HG03280 (cell line): Measurements from ENCODE around the gene RNF213.
"Not testable (repeated sequence)": the region's sequence is repeated elsewhere in the genome, so short reads cannot be mapped to it uniquely, and the experiment has no call there.

ENCODE experiments used
- ATAC-seq: cut with Tn5 transposase; IDR thresholded peaks from one replicate; pipeline ENCODE4 v1.9.1; 2021; ENCODE audit warnings: mild to moderate bottlenecking, moderate library complexity; ENCODE audit not compliant: unreplicated experiment

Gene RNF213

DNA sequence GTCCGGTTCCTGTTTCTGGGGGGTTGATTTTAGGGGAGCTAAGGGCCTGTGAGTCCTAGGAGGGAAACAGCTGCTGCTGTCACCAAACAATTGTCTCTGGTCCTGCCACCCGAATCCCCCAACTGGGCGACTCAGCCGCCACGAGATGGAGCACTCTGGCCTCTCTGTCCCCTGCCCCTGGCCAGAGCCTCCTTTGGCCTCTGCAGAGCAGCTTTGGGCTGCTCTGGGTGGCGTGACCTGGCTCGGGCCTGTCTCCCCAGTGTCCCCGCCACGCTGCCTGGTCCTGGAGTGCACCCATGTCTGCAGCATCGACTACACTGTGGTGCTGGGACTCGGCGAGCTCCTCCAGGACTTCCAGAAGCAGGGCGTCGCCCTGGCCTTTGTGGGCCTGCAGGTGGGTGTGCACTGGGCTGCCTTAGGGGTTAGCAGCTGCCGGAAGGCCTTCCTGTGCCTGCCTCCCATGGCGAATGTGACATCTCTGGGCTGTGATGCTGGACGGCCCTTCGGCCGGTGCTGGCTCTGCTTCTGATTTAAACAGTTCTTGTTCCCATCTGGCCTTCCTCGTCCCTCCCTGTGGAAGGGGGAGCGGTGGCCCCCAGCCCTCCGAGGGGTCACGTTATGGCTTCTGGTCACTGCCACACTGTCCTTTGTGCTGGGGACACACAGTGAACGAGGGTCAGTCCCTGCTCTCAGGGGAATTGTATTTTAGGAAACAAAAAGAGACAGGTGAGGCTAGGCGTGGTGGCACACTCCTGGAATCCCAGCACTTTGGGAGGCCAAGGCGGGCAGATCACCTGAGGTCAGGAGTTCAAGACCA lies 11.6 kb upstream of the RNF213 start:
- ATAC-seq: no peak

DNA sequence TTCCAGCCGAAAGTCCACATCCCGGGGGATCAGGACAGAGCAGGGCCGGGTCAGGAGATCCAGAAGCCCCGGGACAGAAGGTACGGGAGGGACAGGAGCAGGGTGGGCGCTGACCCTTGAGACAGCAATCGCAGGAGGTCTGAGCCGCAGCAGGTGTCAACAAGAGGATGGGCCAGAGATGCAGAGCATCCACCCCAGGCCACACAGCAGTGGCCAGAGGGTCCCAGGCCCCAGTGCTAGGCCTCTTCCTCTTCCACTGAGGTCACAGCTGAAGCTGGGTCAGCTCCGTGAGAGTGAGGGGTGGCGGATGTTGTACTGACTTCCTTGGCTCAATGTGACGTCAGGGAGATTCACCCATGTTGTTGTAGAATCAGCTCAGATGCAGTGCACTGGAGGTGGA lies 8.7 kb upstream of the RNF213 start:
- no peak for ATAC-seq

DNA sequence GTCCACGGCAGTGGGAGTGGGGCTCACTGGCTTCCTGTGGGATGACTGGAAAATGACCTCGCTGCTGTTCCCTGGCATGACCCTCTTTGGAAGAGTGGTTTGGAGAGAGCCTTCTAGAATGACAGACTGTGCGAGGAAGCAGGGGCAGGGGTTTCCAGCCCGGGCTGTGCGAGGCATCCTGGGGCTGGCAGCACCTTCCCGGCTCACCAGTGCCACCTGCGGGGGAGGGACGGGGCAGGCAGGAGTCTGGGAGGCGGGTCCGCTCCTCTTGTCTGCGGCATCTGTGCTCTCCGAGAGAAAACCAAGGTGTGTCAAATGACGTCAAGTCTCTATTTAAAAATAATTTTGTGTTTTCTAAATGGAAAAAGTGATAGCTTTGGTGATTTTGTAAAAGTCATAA lies 7.8 kb upstream of the RNF213 start:
- ATAC-seq: no peak

DNA sequence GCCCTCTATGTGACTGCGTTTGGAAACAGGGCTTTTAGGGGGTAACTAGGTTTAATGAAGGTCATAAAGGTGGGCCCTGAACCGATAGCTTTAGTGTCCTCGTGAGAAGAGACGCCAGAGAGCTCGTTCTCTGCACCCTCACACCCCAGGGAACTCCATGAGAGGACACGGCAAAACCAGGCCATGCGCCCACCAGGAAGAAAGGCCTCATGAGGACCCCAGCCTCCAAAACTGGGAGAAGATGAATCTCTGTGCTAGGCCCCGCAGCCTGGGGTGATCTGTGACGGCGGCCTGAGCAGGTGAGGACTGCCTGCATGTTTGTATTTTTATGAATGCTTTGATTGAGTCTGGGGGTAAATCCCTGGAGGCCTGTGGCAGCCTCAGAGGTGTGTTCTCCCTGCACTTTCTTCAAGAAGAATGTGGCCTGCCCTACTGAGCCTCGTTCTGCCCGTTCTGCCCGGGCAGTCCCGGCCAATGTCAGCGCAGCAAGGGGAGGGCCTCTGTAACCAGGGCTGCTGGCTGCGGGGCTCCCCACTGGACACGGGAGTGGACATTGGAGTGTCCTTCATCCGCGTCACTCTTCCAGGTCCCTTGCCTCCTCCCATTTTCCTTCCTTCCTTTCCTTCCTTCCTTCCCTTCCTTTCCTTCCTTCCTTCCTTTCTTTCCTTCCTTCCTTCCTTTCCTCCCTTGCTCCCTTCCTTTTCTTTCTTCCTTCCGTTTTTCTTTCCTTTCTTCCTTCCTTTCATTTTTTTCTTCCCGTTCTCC lies 6.8 kb upstream of the RNF213 start:
- ATAC-seq: no peak

DNA sequence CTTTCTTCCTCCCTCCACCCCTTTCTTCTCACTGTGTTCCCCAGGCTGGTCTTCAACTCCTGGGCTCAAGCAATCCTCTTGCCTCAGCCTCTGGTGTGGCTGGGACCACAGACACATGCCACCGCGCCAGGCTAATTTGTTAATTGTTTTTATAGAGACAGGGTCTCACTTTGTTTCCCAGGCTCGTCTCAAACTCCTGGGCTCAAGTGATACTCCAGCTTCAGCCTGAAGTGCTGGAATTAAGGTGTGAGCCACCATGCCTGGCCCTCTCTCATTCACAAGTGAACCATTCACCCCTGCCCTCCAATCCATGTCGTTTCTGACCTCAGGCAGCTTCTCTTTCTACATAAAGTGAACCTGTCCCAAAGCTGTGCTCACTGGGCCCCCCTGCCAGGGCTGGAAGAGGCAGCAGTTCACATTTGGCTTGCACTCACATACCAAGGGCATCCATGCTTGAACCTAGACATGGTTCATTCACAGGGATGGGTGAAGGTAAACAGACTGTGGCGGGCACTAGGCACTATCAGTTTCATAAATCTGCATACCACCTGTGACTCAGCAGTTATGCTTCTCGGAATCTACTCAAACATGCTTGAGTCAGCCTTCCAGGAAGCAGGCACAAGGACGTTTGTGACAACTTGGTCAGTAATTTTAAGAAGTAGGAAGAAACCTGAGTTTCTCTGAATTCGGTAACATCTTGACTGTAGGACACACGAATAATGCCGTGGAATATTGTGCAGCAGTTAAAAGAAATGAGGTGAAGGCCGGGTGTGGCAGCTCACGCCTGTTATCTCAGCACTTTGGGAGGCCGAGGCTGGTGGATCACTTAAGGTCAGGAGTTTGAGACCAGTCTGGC lies 6.0 kb upstream of the RNF213 start:
- peak; percentile 53 for ATAC-seq

DNA sequence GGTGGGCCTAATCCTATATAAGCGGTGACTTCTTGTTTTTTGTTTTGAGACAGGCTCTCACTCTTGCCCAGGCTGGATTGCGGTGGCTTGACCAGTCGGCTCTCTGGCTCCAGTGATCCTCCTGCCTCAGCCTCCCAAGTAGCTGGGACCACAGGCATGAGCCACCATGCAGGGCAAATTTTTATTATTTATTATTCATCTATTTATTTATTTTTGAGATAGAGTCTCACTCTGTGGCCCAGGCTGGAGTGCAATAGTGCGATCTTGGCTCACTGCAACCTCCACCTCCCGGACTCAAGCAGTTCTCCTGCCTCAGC lies 4.7 kb upstream of the RNF213 start:
- ATAC-seq: no peak

DNA sequence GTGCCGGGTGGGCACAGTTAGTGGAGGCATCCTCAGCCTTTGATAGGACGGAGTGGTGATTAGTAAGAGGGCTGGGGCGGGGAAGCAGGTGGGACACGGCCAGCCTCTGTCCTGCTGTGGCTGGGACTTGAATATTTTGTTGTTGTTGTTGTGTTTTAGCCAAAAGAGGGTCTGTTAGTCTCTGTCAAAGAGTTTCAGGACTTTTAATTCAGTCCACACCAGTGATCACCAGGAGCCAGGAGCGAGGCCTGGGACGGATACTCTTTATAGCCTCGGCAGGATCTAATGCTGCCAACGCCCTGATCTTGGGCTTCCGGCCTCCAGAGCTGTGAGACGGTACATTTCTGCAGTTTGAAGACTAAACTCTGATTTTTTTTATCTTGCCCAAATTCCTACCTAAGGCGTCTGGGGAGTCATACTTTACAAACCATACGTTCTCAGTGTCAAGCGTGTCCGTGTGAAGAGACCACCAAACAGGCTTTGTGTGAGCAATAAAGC lies 2.9 kb upstream of the RNF213 start:
- no peak for ATAC-seq

DNA sequence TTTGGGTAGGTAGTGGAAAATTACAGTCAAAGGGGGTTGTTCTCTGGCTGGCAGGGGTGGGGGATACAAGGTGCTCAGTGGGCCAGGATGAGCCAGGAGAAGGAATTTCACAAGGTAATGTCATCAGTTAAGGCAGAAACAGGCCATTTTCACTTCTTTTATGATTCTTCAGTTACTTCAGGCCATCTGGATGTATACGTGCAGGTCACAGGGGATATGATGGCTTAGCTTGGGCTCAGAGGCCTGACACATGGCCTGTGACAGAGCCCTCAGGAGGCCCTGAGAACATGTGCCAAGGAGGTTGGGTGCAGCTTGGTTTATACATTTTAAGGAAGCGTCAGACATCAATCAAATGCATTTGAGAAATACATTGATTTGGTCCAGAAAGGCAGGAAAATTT lies 2.4 kb upstream of the RNF213 start:
- not testable (repeated sequence) for ATAC-seq

DNA sequence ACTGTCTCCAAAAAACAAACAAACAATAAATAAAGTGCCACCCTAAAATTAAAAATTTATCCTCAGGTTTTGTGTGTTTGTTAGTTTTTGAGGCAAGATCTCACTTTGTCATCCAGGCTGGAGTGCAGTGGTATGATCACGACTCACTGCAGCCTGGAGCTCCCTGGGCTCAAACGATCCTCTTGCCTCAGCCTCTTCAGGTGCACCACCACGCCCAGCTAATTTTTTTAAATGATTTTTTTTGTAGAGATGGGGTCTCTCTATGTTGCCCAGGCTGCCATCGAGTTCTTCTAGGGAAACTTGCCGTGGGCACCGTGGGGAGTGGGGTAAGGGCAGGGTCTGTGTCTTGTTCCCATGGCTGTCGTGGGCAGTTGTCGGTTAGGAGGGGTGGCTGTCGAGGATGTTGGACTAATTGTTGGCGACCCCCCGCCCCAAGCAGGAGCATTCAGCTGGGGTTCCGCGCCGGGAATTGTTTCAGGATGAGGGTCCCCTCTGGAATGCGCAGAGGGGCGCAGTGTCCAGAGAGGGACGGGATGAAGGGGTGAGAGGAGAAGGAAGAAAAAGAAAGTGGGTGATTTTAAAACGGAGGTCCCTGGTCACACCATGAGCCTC lies 1.1 kb upstream of the RNF213 start:
- no peak for ATAC-seq

DNA sequence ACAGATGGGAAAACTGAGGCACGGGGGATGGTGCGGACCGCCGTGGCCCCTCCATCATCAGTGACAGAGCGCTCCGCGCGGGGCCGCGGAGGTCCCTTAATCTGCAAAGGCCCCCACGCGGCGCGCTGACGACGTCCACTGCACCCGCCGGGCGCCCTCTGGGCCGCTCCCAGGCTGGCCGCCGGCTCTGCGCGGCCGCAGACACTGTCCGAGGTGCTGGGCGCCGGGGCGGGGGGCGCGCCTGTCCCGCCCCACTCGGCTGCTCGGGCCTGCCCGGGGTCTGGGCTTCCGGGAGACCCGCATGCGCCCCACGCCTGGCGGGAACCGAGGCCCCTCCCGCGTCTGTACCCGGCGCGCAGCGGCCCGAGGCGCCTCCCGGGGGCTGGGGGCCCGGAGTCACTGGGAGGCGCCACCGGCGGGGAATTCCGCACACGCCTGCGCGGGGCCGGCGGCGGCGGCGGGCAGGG lies 550 bp upstream of the RNF213 start:
- peak; percentile 48 for ATAC-seq

DNA sequence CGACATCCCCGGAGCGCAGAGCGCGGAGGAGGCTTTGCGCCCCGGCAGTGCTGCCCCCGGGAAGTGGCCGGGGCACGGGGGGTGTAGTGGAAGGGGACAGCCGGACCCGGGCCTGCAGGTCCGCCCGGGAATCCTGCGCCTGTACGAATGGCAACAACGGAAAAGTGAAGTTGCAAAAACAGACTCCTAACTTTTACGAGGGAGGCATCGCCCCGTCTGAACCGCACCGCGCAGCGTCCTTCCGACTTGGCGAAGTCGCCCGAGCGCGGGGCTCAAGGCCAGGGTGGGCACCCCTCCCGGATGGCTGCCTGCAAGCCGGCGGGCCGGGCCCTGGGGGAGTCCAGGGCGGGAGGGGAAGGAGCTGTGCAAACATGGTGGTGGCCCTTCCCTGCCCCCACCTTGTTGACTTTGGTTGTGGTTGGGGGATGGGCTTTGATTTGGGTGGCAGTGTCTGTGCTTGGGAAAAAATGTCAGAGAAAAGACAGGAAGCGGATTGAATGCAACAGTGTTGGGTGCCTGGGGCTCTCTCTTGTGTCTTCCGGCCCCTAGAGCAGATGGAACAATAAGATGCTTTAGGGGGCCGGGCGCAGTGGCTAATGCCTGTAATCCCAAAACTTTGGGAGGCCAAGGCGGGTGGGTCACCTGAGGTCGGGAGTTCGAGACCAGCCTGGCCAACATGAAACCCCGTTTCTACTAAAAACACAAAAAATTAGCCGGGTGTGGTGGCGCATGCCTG lies 675 bp downstream of the RNF213 start:
- ATAC-seq: peak; percentile 4

DNA sequence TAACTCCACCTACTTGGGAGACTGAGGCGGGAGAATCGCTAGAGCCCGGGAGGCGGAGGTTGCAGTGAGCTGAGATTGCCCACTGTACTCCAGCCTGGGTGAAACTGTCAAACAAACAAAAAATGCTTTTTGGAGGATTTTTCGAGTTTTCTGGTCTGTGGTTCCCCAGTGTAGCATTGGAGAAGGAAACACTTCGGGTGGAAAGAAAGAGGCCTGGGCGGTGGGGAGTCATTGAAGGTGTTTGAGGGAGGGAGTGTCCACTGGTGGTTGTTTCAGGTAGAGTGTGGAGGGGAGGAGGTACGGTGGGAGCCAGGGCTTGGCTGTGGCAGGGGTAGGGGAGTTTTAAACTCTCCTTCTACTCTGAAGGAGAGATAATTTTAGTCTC lies 1.2 kb downstream of the RNF213 start:
- no peak for ATAC-seq

DNA sequence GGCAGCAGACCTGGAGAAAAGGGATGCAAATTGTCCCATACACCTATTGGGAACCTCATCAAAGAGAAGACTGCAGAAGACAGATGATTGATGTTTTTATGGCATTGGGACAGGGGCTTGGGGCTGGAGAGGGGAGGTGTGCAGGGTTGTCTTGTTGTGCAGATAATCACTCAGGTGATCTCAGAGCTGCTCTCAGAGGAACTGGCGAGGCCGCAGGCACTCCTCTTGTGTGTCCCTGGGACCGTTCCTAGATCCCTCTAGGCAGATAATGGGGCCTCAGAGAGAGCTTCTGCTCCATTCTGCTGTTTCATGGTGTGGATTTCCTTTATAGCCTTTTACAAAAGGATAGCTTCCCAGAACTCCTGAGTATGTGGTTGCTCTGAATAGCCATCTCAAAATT lies 1.6 kb downstream of the RNF213 start:
- no peak for ATAC-seq

DNA sequence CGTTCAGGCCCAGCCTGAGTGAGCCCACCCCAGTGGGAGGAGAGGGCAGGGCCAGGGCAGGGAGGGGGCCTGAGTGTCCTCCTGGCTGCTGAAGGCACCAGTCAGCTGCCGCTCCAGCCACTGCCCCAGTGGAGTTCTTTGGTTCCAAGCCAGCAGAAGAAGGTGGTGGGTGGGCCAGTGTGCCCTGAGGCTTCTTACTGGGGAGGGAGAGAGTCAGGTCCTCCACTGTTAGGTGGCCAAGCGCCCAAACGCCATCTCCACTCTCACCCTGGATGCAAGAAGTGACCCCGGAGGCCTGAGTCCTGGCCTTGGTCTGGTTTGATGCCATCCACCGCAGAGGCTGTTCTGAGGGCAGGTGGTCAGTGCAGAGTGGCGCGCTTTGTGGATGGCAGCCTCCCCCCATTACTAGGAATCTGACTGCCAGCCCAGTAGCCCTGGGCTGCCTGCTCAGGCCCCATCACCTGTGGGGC lies 2.2 kb downstream of the RNF213 start:
- ATAC-seq: no peak

DNA sequence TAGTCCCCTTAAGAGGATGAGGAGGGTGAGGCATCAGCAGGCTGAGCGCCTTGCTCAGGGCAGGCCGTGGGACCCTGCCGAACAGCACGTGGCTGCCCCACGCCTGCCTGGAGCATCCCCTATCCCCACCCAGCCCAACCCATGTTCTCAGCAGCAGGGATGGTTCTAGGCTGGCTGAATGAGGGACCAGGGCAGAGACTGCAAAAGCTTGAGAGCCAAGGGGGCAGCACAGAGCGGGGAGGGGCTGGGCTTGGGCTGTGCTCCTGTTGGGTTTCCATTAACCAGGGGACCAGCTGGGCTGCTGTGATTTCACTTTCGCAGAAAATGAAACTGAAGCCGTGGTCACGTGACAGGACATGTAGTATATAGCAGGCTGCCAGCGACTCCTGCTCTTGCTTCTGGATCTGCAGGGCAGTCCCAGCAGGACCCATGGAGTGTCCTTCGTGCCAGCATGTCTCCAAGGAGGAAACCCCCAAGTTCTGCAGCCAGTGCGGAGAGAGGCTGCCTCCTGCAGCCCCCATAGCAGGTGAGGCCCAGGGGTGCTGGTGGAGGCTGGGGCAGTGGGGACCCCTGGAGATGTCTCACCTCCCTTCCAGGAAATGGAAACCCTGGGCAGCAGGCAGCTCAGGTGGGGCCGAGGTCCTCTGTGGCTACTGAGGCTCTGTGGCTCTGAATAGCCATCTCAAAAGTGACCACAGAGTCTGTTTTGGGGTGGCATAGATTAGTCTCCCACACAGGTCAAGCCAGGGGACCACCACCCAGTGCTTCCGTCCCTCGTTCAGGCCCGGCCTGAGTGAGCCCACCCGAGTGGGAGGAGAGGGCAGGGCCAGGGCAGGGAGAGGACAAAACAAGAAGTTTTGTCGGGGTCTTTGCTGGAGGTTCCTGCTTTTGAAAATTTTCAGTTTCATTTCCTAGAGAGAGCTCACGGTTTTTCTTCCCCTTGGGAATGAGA lies 2.9 kb downstream of the RNF213 start:
- peak; percentile 48 for ATAC-seq

DNA sequence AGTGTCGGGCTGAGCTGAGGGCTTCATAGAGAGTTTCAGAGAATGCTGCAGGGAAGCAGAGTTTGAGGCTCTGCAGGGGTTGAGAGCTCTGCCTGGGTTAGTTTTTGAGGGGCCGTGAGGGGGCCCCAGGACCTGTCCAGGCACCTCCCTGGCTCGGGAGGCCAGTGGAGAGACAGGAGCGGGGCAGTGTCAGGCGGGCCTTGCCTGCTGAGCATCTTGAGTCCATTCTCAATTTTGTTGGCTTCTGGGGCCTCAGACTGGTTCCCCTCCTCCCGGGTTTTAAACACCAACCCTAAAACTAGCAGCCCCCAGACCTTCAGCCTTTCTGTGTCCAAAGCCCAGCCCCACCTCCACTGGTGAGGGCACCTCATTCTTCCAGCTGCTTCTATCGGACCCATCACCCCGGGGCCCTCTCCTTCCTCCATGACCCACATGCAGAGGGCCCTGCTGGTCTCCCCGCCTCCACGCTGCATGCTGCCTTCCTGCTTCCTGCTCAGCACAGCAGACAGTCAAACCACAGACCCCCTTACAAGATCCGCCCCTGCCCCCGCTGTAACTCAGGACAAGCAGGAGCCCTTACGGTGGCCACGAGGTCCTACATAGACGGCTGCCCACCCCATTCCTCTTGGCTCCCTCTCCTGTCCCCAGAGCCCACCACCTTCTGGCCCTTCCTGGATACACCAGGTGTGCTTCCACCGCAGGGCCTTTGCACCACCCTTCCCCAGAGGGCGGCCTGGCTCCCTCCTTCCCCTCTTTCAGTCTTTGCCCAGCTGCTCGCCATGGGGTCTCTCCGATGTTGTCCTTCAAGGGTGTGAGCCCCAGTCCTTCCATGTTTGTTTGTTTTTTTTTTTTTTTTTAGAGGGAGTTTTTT lies 3.8 kb downstream of the RNF213 start:
- ATAC-seq: no peak

DNA sequence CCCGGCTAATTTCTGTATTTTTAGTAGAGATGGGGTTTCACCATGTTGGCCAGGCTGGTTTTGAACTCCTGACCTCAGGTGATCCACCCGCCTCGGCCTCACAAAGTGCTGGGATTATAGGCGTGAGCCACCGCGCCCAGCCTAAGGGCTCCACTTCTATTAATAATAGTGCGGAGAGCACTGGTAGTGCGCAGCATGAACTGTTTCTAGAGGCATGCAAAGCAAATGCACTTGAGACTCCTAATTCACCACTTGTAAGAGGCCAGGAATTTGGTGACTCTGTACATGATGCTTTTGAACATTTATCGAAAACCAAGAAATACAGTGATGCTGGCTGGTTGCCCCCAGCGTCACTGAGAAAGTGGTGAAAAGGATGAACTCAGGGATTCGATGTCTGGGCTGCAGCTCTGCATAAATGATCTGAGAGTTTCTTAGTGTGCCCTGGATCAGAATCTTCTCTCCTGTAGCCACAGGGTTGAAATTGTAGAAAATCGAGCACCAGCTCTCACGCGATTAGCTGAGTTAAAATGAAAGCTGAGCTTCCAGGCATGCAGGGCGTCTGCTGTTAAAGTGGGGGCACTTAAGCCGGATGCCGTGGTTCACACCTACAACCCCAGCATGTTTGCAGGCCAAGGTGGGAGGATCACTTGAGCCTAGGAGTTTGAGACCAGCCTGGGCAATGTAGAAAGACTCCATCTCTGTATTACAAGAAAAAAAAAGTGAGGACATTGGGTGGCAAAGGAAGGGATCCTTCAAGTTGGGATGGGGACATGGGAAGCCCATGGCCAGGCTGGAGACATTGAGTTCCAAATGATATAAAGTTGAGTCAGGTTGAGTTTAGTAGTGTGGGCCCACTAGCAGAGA lies 4.8 kb downstream of the RNF213 start:
- ATAC-seq: no peak
